Measurements from ENCODE around the gene RBP5. TPM values are rescaled to one million over a fixed set of nuclear protein-coding genes. Genes with fewer than 3 reads are reported as not detected.
"Not testable (repeated sequence)": the region's sequence is repeated elsewhere in the genome, so short reads cannot be mapped to it uniquely, and the experiment has no call there.

The RBP5 gene
- total and polyA plus RNA-seq, 9 of the 15 experiments (the other 6 are each of a cell fraction or from before 2014, with no cell fraction given): 8.6 to 22.5 (median 11.4) TPM

GRCh38 chr12:7107181-7107580 is 21.5 kb downstream of the RBP5 start:
- POLR2A ChIA-PET: interaction anchor here (0.5 to 3.3 kb wide), 7 partner anchors 11 to 387 kb away, joined by 3 to 23 read pairs (median 4); partner anchors contain the start of genes C12orf57 and RNU7-1
- H3K9ac ChIP-seq (ENCODE audit: insufficient read depth in 1 of 2, low read depth in 2 of 2, low read length in 2 of 2); H3K4me3 ChIP-seq; H4K20me1 ChIP-seq (replicated peaks; ENCODE audit: control insufficient read depth, insufficient read depth, low read length); ATAC-seq; intact Hi-C loops (cut with micrococcal nuclease); DNase-seq (ENCODE audit: extremely low read depth in 1 of 4, low spot score in 3 of 4); in situ Hi-C loops (cut with MboI); H3K9me3 ChIP-seq (replicated peaks; ENCODE audit: control insufficient read depth, insufficient read depth, low read depth, low read length); H3K9me1 ChIP-seq (ENCODE audit: control insufficient read depth, insufficient read depth, low read length); FAIRE-seq; BruUV-seq (replicated peaks); H2AFZ ChIP-seq (ENCODE audit: low read depth, low read length); H3K4me2 ChIP-seq (ENCODE audit: insufficient read depth, low read length); H3K27ac ChIP-seq (ENCODE audit: extremely low read depth, low read depth, low read length); CTCF ChIA-PET (ENCODE audit: low intra/inter-chr PET ratio); H3K27me3 ChIP-seq (ENCODE audit: control insufficient read depth in 2 of 2, insufficient read depth in 2 of 2, low read length in 2 of 2): not testable (repeated sequence)
- WGBS (ENCODE audit: insufficient coverage, low coverage, missing lambda C conversion rate): 100% methylated on average over 5 of the region's 5 CpGs
- H3K4me1 ChIP-seq (replicated peaks in 1 of 2; ENCODE audit: control insufficient read depth in 2 of 2, insufficient read depth in 2 of 2, low read length in 2 of 2): peaks cover 6 to 16% of the 10 kb centered on the region in 2 experiments
- TF ChIP-seq BCOR (IDR thresholded peaks at IDR 0.05) (peak; percentile 70), ZNF121 (CRISPR knock-in tag; conservative IDR thresholded peaks at IDR 0.05) (peak; percentile 94), RBM25 (IDR thresholded peaks at IDR 0.05; ENCODE audit: low read depth, low read length, severe bottlenecking) (peak; percentile 43)
- peaks cover 25% of the 10 kb centered on the region; the same call in 2 of the 3 replicates for H3K36me3 ChIP-seq (ENCODE audit: control insufficient read depth, insufficient read depth, low read length)
- peaks cover 41% of the 10 kb centered on the region for H3K79me2 ChIP-seq (ENCODE audit: control insufficient read depth, insufficient read depth, low read length)

DNA sequence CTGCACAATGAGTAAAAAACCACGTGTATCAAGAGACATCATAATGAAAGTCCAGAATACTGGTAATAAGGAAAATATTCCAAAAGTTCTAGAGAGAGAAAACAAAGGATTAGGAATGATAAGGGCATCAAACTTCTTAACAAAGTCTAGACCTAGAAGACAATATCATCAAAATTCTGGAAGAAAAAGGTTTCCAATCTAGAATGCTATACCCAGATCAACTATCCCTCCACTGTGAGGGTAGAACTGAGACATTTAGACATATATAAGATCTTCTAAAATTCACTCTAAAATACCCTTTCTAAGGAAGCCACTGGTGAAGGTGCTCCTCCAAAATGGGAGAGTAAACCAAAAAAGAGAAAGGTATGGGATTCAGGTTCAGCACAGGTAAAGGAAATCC is 22.6 kb downstream of the RBP5 start:
- H3K9ac ChIP-seq (ENCODE audit: insufficient read depth in 1 of 2, low read depth in 2 of 2, low read length in 2 of 2): no peak overlapping the region
- POLR2A ChIA-PET: no interaction called here

More for the DNA sequence above, 22.6 kb downstream of the RBP5 start:
- Histone ChIP-seq H4K20me1 (replicated peaks; ENCODE audit: control insufficient read depth, insufficient read depth, low read length) (no peaks in the 10 kb centered on the region), H3K36me3 (ENCODE audit: control insufficient read depth, insufficient read depth, low read length) (peaks cover 30% of the 10 kb centered on the region; the same call in 2 of the 3 replicates), H3K79me2 (ENCODE audit: control insufficient read depth, insufficient read depth, low read length) (peaks cover 41% of the 10 kb centered on the region), H3K4me3 (no peak overlapping the region), H3K27ac (ENCODE audit: extremely low read depth, low read depth, low read length) (no peak overlapping the region), H3K4me1 (replicated peaks in 1 of 2; ENCODE audit: control insufficient read depth in 2 of 2, insufficient read depth in 2 of 2, low read length in 2 of 2) (peaks cover 6 to 16% of the 10 kb centered on the region in 2 experiments), H3K9me3 (replicated peaks; ENCODE audit: control insufficient read depth, insufficient read depth, low read depth, low read length) (peaks cover 3% of the 10 kb centered on the region), H2AFZ (ENCODE audit: low read depth, low read length) (no peak overlapping the region), H3K9me1 (ENCODE audit: control insufficient read depth, insufficient read depth, low read length) (no peaks in the 10 kb centered on the region), H3K27me3 (ENCODE audit: control insufficient read depth in 2 of 2, insufficient read depth in 2 of 2, low read length in 2 of 2) (no peaks in the 10 kb centered on the region), H3K4me2 (ENCODE audit: insufficient read depth, low read length) (no peak overlapping the region)
- intact Hi-C loops (cut with micrococcal nuclease) (no loop called here), in situ Hi-C loops (cut with MboI) (no loop called here)
- CTCF ChIA-PET (ENCODE audit: low intra/inter-chr PET ratio): no interaction called here
- WGBS (ENCODE audit: insufficient coverage, low coverage, missing lambda C conversion rate): 71% methylated on average over 1 of the region's 1 CpG
- TF ChIP-seq TRIM28 (IDR thresholded peaks at IDR 0.05): 0 out of 2 replicates have a peak, but pooled peaks have one; percentile 55
- no peak for TF ChIP-seq CEBPZ (IDR thresholded peaks at IDR 0.05; ENCODE audit: borderline replicate concordance, low read depth, low read length)
- no peak for TF ChIP-seq ZBTB9 (CRISPR knock-in tag; IDR thresholded peaks at IDR 0.05)
- TF ChIP-seq ZFP1 (CRISPR knock-in tag; IDR thresholded peaks at IDR 0.05): peak; percentile 85
- no peak for ATAC-seq
- FAIRE-seq: no peak
- no TSS peak for BruUV-seq (replicated peaks)
- DNase-seq (ENCODE audit: extremely low read depth in 1 of 4, low spot score in 3 of 4): no peak
